Neural cell (in vitro differentiated cells): ENCODE data around the gene C8A. TPM values are rescaled to one million over a fixed set of nuclear protein-coding genes. Genes with fewer than 3 reads are reported as not detected.

Experiments
- H2AFZ ChIP-seq: fragments of 200-600, 300-800 bp; sonication (generic), shearing (Covaris generic); 2 replicates; pipeline ENCODE4 v1.6.0; 2014; ENCODE audit warnings: low read depth, mild to moderate bottlenecking, antibody characterized with exemption, low read length, moderate library complexity
- H3F3A ChIP-seq: fragments of 200-600 bp; shearing (Covaris generic); 2 replicates; pipeline ENCODE4 v1.6.1; 2016; ENCODE audit warnings: mild to moderate bottlenecking, moderate library complexity, mixed read lengths, antibody characterized with exemption, low read length; ENCODE audit not compliant: insufficient read depth, poor library complexity, severe bottlenecking
- H3K27ac ChIP-seq: fragments of 200-600, 300-800 bp; sonication (generic), shearing (Covaris generic); 2 replicates; pipeline ENCODE4 v1.5.1; 2014; ENCODE audit warnings: mild to moderate bottlenecking, low read length, moderate library complexity
- H3K27me3 ChIP-seq: fragments of 300-800, 200-600 bp; sonication (generic), shearing (Covaris generic); 2 replicates; pipeline ENCODE4 v1.6.0; 2014; ENCODE audit warnings: mild to moderate bottlenecking, low read depth, low read length, moderate library complexity; ENCODE audit not compliant: insufficient read depth
- H3K36me3 ChIP-seq: fragments of 300-800, 200-600 bp; sonication (generic), shearing (Covaris generic); 2 replicates; pipeline ENCODE4 v1.5.1; 2014; ENCODE audit warnings: mild to moderate bottlenecking, antibody characterized with exemption, low read length, moderate library complexity; ENCODE audit not compliant: insufficient read depth
- H3K4me2 ChIP-seq: fragments of 300-800, 200-600 bp; sonication (generic), shearing (Covaris generic); 2 replicates; pipeline ENCODE4 v1.6.0; 2014; ENCODE audit warnings: mild to moderate bottlenecking, low read length
- H3K4me3 ChIP-seq: fragments of 300-800, 200-600 bp; sonication (generic), shearing (Covaris generic); 2 replicates; pipeline ENCODE4 v1.5.1; 2014; ENCODE audit warnings: mild to moderate bottlenecking, low read length, moderate library complexity
- H3K79me2 ChIP-seq: fragments of 200-600 bp; shearing (Covaris generic); replicated peaks from 2 replicates; pipeline ENCODE4 v1.6.0; 2014; ENCODE audit warnings: mild to moderate bottlenecking, low read length, moderate library complexity; ENCODE audit not compliant: insufficient read depth
- H3K9ac ChIP-seq: fragments of 300-800, 200-600 bp; sonication (generic), shearing (Covaris generic); 2 replicates; pipeline ENCODE4 v1.6.1; 2016; ENCODE audit warnings: mild to moderate bottlenecking, low read length, mixed read lengths
- H3K9me2 ChIP-seq: fragments of 200-600 bp; shearing (Covaris generic); 2 replicates; pipeline ENCODE4 v1.6.1; 2016; ENCODE audit warnings: mild to moderate bottlenecking, low read length, mixed read lengths; ENCODE audit not compliant: insufficient read depth
- H3K9me3 ChIP-seq: fragments of 200-600, 300-800 bp; sonication (generic), shearing (Covaris generic); 2 replicates; pipeline ENCODE4 v1.6.1; 2016; ENCODE audit warnings: mild to moderate bottlenecking, mixed run types, low read length, moderate library complexity, mixed read lengths
- H4K20me1 ChIP-seq: fragments of 200-600 bp; shearing (Covaris generic); 2 replicates; pipeline ENCODE4 v1.6.1; 2016; ENCODE audit warnings: mild to moderate bottlenecking, mixed run types; ENCODE audit not compliant: insufficient read depth
- CTCF ChIP-seq: fragments of 450-650 bp; IDR thresholded peaks from 2 replicates; pipeline ENCODE4 v1.5.1; 2014; ENCODE audit warnings: antibody characterized with exemption, mild to moderate bottlenecking, moderate library complexity; ENCODE audit not compliant: poor library complexity, severe bottlenecking
- EP300 ChIP-seq: fragments of 450-650 bp; conservative IDR thresholded peaks from 2 replicates; pipeline ENCODE4 v1.6.1; 2014; ENCODE audit warnings: antibody characterized with exemption, mild to moderate bottlenecking, moderate library complexity; ENCODE audit not compliant: poor library complexity, severe bottlenecking
- EZH2 ChIP-seq: fragments of 200-600, 300-800 bp; shearing (Covaris generic), sonication (generic); IDR thresholded peaks from 2 replicates; pipeline ENCODE4 v1.6.1; 2014; ENCODE audit warnings: antibody characterized with exemption, low read length, borderline replicate concordance, mild to moderate bottlenecking; ENCODE audit not compliant: insufficient read depth, poor library complexity, severe bottlenecking
- MXI1 ChIP-seq: fragments of 450-650 bp; conservative IDR thresholded peaks from 2 replicates; pipeline ENCODE4 v1.6.1; 2014; ENCODE audit warnings: antibody characterized with exemption, mild to moderate bottlenecking; ENCODE audit not compliant: poor library complexity, severe bottlenecking
- POLR2AphosphoS5 ChIP-seq: IDR thresholded peaks from 2 replicates; pipeline ENCODE4 v1.6.1; 2012
- RAD21 ChIP-seq: fragments of 450-650 bp; conservative IDR thresholded peaks from 2 replicates; pipeline ENCODE4 v1.6.1; 2014; ENCODE audit warnings: antibody characterized with exemption, mild to moderate bottlenecking, moderate library complexity
- REST ChIP-seq: IDR thresholded peaks from 2 replicates; pipeline ENCODE4 v1.6.1; 2012; ENCODE audit warnings: borderline replicate concordance
- SMC3 ChIP-seq: fragments of 450-650 bp; conservative IDR thresholded peaks from 2 replicates; pipeline ENCODE4 v1.6.1; 2014; ENCODE audit warnings: antibody characterized with exemption, mild to moderate bottlenecking, moderate library complexity; ENCODE audit not compliant: poor library complexity
- TAF1 ChIP-seq: IDR thresholded peaks from 2 replicates; pipeline ENCODE4 v1.6.1; 2012; ENCODE audit warnings: low read depth
- polyA plus RNA-seq: library from polyadenylated mRNA; depleted of rRNA; stranded (reverse); fragments of >200 nt; gene quantifications from 2 replicates; pipeline ENCODE4 v1.2.3, GENCODE V29; 2014

The C8A gene
- polyA plus RNA-seq, 1 donor from 2014 or later, result not detected

GRCh38 chr1:56852476-56852875, 2.1 kb upstream of the C8A start:
- H3K9me3 ChIP-seq, result no peaks in the 10 kb centered on the region

GRCh38 chr1:56855190-56855589, 593 bp downstream of the C8A start:
- H3F3A ChIP-seq, result peaks cover 3% of the 10 kb centered on the region
- no peak overlapping the region for H3K4me2 ChIP-seq
- no peaks in the 10 kb centered on the region for H4K20me1 ChIP-seq
- H2AFZ ChIP-seq, result no peak overlapping the region
- no peak overlapping the region for H3K4me3 ChIP-seq
- TF ChIP-seq EP300, result no peak
- TF ChIP-seq CTCF, result no peak
- no peak for TF ChIP-seq RAD21
- no peak for TF ChIP-seq REST
- TF ChIP-seq TAF1, result no peak
- TF ChIP-seq MXI1, result no peak
- TF ChIP-seq POLR2AphosphoS5, result no peak
- TF ChIP-seq EZH2, result no peak
- TF ChIP-seq SMC3, result no peak
- no peaks in the 10 kb centered on the region for H3K9me2 ChIP-seq
- H3K79me2 ChIP-seq, result no peaks in the 10 kb centered on the region
- no peaks in the 10 kb centered on the region for H3K9me3 ChIP-seq
- no peak overlapping the region for H3K27ac ChIP-seq
- no peaks in the 10 kb centered on the region for H3K27me3 ChIP-seq
- H3K36me3 ChIP-seq, result no peaks in the 10 kb centered on the region
- H3K9ac ChIP-seq, result no peak overlapping the region

More at GRCh38 chr1:56852476-56852875, 2.1 kb upstream of the C8A start:
- Histone ChIP-seq H3K4me3 (no peak overlapping the region), H3K9me2 (no peaks in the 10 kb centered on the region), H3K27me3 (no peaks in the 10 kb centered on the region), H3K79me2 (no peaks in the 10 kb centered on the region), H2AFZ (no peak overlapping the region), H3K4me2 (no peak overlapping the region), H3K9ac (no peak overlapping the region), H3K36me3 (no peaks in the 10 kb centered on the region), H4K20me1 (no peaks in the 10 kb centered on the region), H3F3A (peaks cover 3% of the 10 kb centered on the region), H3K27ac (no peak overlapping the region)
- TF ChIP-seq REST, result no peak
- TF ChIP-seq MXI1, result no peak
- TF ChIP-seq RAD21, result no peak
